GM12865 (cell line): ENCODE data around the gene FAM124A.

Experiments used
- DNase-seq: peaks from one replicate; pipeline ENCODE4 v3.0.0; 2010; ENCODE audit warnings: low read depth
- H3K4me3 ChIP-seq: 2 replicates; pipeline ENCODE4 v1.5.1; 2011; ENCODE audit warnings: mild to moderate bottlenecking, low read depth, low read length, control low read depth
- CTCF ChIP-seq: IDR thresholded peaks from 2 replicates; pipeline ENCODE4 v1.5.1; 2011; ENCODE audit warnings: low read length, control low read depth, low read depth, inconsistent platforms; ENCODE audit not compliant: insufficient read depth; ENCODE audit errors: missing control alignments

FAM124A gene

DNA sequence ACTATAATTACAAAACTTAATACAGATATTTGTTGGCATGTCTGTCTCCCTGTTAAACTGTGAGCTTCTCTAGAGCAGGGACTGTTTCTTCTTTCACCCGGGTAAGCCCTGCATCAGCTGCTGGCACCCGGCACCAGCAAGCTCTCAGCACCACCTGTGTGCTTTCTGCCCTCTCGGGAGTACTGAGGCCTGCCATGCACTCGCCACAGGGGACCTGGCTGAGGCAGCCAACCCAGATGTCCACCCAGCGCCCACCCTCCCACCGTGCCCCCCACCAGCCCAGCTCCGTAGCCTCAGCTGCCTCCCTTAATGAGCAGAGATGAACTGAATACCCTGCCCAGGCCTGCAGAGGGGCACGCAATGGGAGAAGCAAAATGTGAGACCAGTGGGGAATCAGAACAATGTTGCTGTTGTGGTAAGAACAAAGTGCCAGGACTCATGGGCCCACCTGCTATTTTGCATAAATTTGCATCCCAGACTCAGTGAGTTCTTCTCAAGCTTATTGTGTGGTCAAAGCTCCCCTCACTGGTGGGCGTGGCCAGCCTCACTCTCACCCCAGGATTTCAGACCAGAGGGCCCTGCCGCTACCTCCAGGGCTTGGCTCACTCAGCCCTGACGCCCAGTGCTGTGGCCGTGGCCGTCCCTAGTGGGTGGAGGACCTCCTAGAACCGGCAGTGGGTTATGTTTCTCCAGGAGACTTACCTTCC, 102.7 kb downstream of the FAM124A start:
- no peak overlapping the region for H3K4me3 ChIP-seq
- DNase-seq = peak; percentile 55
- TF ChIP-seq CTCF = no peak

- DNase-seq = no peak
- H3K4me3 ChIP-seq = no peak overlapping the region
- no peak for TF ChIP-seq CTCF
These were observed 103.6 kb downstream of the FAM124A start for GRCh38 chr13:51325837-51326236.

GRCh38 chr13:51326777-51327176, 104.6 kb downstream of the FAM124A start:
- H3K4me3 ChIP-seq = no peak overlapping the region
- DNase-seq = no peak
- TF ChIP-seq CTCF = no peak

DNA sequence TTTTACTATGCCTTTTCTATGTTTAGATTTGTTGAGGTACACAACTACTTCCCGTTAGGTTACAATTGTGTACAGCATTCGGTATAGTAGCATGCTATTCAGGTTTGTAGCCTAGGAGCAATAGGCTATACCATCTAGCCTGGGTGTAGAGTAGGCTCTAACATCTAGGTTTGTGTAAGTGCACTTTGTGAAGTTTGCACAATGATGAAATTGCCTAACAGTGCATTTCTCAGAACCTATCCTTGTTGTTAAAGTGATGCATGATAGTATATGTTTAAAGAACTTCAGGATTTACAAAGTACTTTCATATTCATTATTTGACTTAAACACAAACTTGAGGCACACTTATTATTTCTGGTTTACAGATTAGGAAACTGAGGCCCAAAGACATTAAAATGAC, 105.8 kb downstream of the FAM124A start:
- no peak for TF ChIP-seq CTCF
- no peak overlapping the region for H3K4me3 ChIP-seq

GRCh38 chr13:51328488-51328887, 106.3 kb downstream of the FAM124A start:
- TF ChIP-seq CTCF = no peak
- DNase-seq = no peak
- H3K4me3 ChIP-seq = no peak overlapping the region

More for the DNA sequence above, 105.8 kb downstream of the FAM124A start:
- no peak for DNase-seq

DNA sequence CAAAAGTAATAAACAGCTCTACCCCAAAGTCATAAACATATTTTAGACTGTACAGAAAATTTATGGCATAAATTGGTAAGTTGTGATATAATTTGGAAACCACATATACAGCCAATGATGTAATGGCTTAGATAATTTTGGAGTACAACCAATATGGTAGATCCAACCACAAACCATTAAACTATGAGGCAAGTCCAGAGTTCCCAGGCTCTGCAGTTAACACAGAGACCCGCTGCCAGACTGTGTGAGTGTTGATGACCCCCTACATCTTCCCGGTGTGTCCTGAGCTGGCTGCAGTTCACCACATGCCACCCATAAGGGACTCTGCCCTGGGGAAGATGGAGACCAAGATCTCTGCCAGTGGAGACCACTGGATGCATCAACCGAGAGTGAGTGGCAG, 107.4 kb downstream of the FAM124A start:
- H3K4me3 ChIP-seq = no peak overlapping the region
- DNase-seq = no peak

More for the DNA sequence above, 107.4 kb downstream of the FAM124A start:
- no peak for TF ChIP-seq CTCF
